OCI-LY3 (cell line): Measurements from ENCODE around the gene ZNF775.

ENCODE experiments used
- H2AFZ ChIP-seq: fragments of 200-600, 300-600 bp; shearing (Covaris generic); 2 replicates; pipeline ENCODE4 v1.6.0; 2014; ENCODE audit warnings: antibody characterized with exemption, low read depth, low read length
- H3K27ac ChIP-seq: fragments of 200-600, 300-600 bp; sonication (generic); 2 replicates; pipeline ENCODE4 v1.5.1; 2014; ENCODE audit warnings: mild to moderate bottlenecking, low read length, moderate library complexity, mixed read lengths
- H3K27me3 ChIP-seq: fragments of 200-600, 300-600 bp; sonication (generic); 2 replicates; pipeline ENCODE4 v1.6.1; 2014; ENCODE audit warnings: low read depth, low read length, mixed read lengths
- H3K36me3 ChIP-seq: fragments of 200-600, 300-600 bp; sonication (generic); replicated peaks from 2 replicates; pipeline ENCODE3; 2014; ENCODE audit warnings: low read depth, low read length, mixed read lengths
- H3K4me1 ChIP-seq: fragments of 300-600, 200-600 bp; sonication (generic); 2 replicates; pipeline ENCODE4 v1.6.1; 2014; ENCODE audit warnings: low read length, mixed read lengths
- H3K4me2 ChIP-seq: fragments of 200-600, 300-600 bp; sonication (generic); 2 replicates; pipeline ENCODE4 v1.6.1; 2014; ENCODE audit warnings: low read length, mixed read lengths
- H3K4me3 ChIP-seq: fragments of 300-600, 200-600 bp; sonication (generic); 2 replicates; pipeline ENCODE4 v1.5.1; 2014; ENCODE audit warnings: antibody characterized with exemption, mild to moderate bottlenecking, low read length, moderate library complexity
- H3K79me2 ChIP-seq: fragments of 300-600, 200-600 bp; shearing (Covaris generic); 2 replicates; pipeline ENCODE4 v1.6.1; 2014; ENCODE audit warnings: mild to moderate bottlenecking, low read length, mixed read lengths
- H3K9ac ChIP-seq: fragments of 300-600, 200-600 bp; shearing (Covaris generic); 2 replicates; pipeline ENCODE4 v1.6.0; 2014; ENCODE audit warnings: mild to moderate bottlenecking, low read length, moderate library complexity
- H3K9me3 ChIP-seq: fragments of 200-600, 300-600 bp; shearing (Covaris generic); 2 replicates; pipeline ENCODE4 v1.6.1; 2014; ENCODE audit warnings: low read length, mixed read lengths; ENCODE audit not compliant: insufficient read depth
- H4K20me1 ChIP-seq: fragments of 200-600, 300-600 bp; sonication (generic); 2 replicates; pipeline ENCODE4 v1.6.1; 2016; ENCODE audit warnings: low read length, mixed read lengths; ENCODE audit not compliant: insufficient read depth
- CTCF ChIP-seq: fragments of 200-600, 300-600 bp; sonication (generic); IDR thresholded peaks from 2 replicates; pipeline ENCODE4 v1.5.1; 2014; ENCODE audit warnings: antibody characterized with exemption, low read length, low read depth
- EZH2phosphoT487 ChIP-seq: fragments of 200-600 bp; shearing (Covaris generic); IDR thresholded peaks from 2 replicates; pipeline ENCODE4 v1.6.1; 2018; ENCODE audit warnings: antibody characterized with exemption, mixed run types, low read depth

ZNF775 gene

DNA sequence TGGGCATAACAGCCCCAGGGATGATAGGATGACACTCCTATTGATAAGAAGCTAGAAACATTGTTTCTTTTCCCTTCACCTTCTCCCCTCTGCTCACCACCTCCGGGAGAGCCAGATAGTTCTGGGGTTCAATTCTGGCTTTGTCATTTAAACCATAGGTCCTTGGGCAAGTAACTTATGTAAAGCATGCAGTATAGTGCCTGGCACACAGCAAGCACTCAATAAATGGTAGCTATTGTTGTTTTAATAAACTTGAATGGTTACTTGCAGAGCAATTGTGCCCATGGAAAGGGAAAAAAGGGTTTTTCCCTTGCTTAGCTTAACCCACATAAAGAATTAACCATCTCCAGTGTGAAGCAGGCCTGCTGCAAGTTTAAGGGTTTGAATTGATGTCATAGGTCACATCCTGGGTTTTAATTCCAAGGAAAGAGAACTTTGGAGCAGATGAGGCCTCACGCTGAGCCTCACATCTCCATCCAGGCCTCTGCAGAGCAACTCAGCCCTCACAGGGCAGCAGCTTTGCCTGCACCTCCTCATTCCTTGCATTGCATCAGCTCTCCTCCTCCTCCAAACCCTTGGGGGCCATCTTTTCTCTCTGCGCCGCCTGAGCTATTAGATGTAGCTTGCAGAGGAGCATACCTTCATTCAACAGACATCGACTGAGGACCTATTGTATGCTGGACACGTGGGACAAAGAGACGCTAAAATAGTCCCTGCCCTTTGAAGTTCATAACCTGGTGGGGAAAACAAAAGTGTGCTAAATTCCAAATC is 22.9 kb downstream of the ZNF775 start:
- peaks cover 6% of the 10 kb centered on the region for H3K36me3 ChIP-seq
- H3K4me3 ChIP-seq = no peak overlapping the region
- no peak for TF ChIP-seq EZH2phosphoT487
- no peak overlapping the region for H3K9ac ChIP-seq
- H3K79me2 ChIP-seq = peaks cover 30% of the 10 kb centered on the region
- no peaks in the 10 kb centered on the region for H3K9me3 ChIP-seq
- no peak overlapping the region for H3K4me2 ChIP-seq
- H3K27me3 ChIP-seq = no peaks in the 10 kb centered on the region
- no peak overlapping the region for H2AFZ ChIP-seq
- peaks cover 31% of the 10 kb centered on the region for H3K4me1 ChIP-seq
- H4K20me1 ChIP-seq = no peaks in the 10 kb centered on the region
- H3K27ac ChIP-seq = no peak overlapping the region

DNA sequence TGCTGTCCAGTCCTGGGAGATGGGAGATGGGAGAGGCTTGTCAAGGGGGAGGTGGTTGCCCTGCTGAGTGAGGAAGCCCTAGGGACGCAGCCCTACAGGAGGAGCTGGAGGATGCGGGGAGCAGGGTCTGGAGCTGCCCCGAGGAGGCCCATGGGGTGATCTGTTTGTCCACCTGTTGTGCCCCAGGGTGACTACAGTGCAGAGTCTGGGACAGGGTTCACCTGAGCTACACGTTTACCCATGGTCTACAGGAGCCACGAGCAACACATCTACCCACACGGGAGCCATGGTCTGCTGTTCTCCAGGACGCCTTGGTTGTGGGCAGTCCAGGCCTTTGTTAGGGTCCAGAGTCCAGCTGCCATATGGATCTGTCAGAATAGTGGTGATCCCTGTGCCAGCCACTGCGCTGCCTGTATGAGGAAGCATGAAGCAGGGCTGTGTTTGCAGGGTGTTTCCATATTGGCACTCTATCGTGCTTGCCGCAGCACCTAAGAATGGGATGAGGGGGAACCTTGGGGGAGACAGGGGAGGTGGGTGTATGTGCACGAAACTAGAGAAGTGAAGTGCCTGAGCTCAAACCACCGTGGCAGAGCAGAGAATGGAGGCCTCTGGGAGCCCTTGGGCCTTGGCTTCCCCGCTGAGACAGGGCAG is 23.7 kb downstream of the ZNF775 start:
- H3K9ac ChIP-seq = no peak overlapping the region
- H3K27ac ChIP-seq = no peak overlapping the region
- H3K79me2 ChIP-seq = peaks cover 36% of the 10 kb centered on the region
- H4K20me1 ChIP-seq = no peaks in the 10 kb centered on the region
- no peak overlapping the region for H3K4me3 ChIP-seq
- no peak overlapping the region for H3K4me2 ChIP-seq
- H3K36me3 ChIP-seq = peaks cover 8% of the 10 kb centered on the region
- no peak for TF ChIP-seq CTCF
- TF ChIP-seq EZH2phosphoT487 = no peak
- H3K27me3 ChIP-seq = no peaks in the 10 kb centered on the region
- H2AFZ ChIP-seq = no peak overlapping the region
- H3K9me3 ChIP-seq = no peaks in the 10 kb centered on the region
- H3K4me1 ChIP-seq = peaks cover 39% of the 10 kb centered on the region

DNA sequence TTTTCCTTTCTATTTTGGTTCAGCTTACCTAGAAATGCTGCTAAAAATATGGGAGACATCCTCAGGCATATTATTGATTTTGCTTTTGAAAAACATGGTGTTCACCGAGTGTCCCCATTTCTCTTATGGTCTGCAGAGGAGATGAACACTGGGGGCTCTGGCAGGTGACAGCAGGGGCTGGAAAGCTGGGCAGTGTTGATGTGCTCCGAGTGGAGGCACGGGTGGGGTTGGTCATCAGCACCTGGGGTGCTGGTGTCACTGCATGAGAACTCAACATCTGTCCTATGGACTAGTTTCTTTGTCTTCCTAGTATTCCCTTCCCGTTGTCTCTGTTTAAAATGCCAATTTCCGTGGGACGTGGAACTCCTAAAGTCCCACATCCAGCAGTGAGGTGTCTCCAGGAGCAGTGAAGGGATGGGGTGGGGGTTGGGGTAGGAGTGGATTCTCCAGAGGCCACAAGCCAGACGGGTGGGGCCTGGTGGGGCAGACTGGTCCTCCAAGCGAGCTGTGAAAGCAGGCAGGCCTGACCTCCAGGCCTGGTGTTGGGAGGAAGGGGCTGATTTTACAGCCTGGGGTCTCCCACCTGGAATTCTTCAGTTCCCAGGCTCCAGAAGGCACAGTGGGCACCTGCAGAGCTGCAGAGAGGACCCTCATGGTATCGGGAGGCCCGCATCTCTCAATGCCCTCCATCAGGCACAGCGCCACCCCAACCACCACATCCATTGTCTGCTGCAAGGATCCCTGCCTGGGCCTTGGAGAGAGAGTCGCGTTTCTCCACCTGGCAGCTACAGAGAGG is 24.4 kb downstream of the ZNF775 start:
- Histone ChIP-seq H3K9ac (peak overlapping the region; percentile 97), H2AFZ (no peak overlapping the region), H3K36me3 (peaks cover 8% of the 10 kb centered on the region), H3K79me2 (peaks cover 40% of the 10 kb centered on the region), H3K27ac (peak overlapping the region; percentile 98), H3K9me3 (no peaks in the 10 kb centered on the region), H3K4me1 (peaks cover 47% of the 10 kb centered on the region), H3K4me2 (peak overlapping the region; percentile 99), H3K27me3 (no peaks in the 10 kb centered on the region), H4K20me1 (no peaks in the 10 kb centered on the region), H3K4me3 (peak overlapping the region; percentile 85)
- TF ChIP-seq EZH2phosphoT487 (no peak), CTCF (no peak)

- Histone ChIP-seq H3K27me3 (no peaks in the 10 kb centered on the region), H3K4me2 (peak overlapping the region; percentile 99), H3K27ac (peak overlapping the region; percentile 98), H3K9ac (peak overlapping the region; percentile 97), H3K79me2 (peaks cover 40% of the 10 kb centered on the region), H2AFZ (peak overlapping the region; percentile 43), H3K4me1 (peaks cover 54% of the 10 kb centered on the region), H4K20me1 (no peaks in the 10 kb centered on the region), H3K4me3 (peak overlapping the region; percentile 85), H3K36me3 (peaks cover 8% of the 10 kb centered on the region), H3K9me3 (no peaks in the 10 kb centered on the region)
- TF ChIP-seq EZH2phosphoT487 (no peak), CTCF (no peak)
Observed at GRCh38 chr7:150404172-150404804, 25.2 kb downstream of the ZNF775 start.
